Measurements from ENCODE around the gene MAP7D1. TPM values are rescaled to one million over a fixed set of nuclear protein-coding genes. Genes with fewer than 3 reads are reported as not detected.
A peak's percentile ranks its signal among the peaks of the same experiment; 100 is the strongest.

The MAP7D1 gene
- total and polyA plus RNA-seq, 2 donors (not counting 3 experiments of a cell fraction or from before 2014, with no cell fraction given), result 69.7 to 193 TPM

GRCh38 chr1:36151134-36151844 lies 4.7 kb upstream of the MAP7D1 start:
- intact Hi-C loops (cut with micrococcal nuclease), result no loop called here
- BruUV-seq (replicated peaks), result no TSS peak
- FAIRE-seq (no peak), DNase-seq (ENCODE audit: low read depth, low spot score) (no peak)
- peak overlapping the region; percentile 98 for H3K27ac ChIP-seq (ENCODE audit: insufficient read depth, low read depth, low read length)
- TF ChIP-seq POLR2AphosphoS5 (IDR thresholded peaks at IDR 0.05; ENCODE audit: insufficient read depth, low read depth, low read length) (no peak), POLR2A (IDR thresholded peaks at IDR 0.05; ENCODE audit: low read depth, low read length) (no peak), MYC (IDR thresholded peaks at IDR 0.05; ENCODE audit: low read depth, low read length) (no peak), JUN (IDR thresholded peaks at IDR 0.05; ENCODE audit: borderline replicate concordance, insufficient read depth, insufficient read length, low read depth) (no peak), FOS (IDR thresholded peaks at IDR 0.05; ENCODE audit: borderline replicate concordance, insufficient read depth, low read length) (no peak), GATA2 (IDR thresholded peaks at IDR 0.05; ENCODE audit: insufficient read depth, insufficient read length, low read depth, low read length) (no peak)
- TF ChIP-seq, protein P1, sequence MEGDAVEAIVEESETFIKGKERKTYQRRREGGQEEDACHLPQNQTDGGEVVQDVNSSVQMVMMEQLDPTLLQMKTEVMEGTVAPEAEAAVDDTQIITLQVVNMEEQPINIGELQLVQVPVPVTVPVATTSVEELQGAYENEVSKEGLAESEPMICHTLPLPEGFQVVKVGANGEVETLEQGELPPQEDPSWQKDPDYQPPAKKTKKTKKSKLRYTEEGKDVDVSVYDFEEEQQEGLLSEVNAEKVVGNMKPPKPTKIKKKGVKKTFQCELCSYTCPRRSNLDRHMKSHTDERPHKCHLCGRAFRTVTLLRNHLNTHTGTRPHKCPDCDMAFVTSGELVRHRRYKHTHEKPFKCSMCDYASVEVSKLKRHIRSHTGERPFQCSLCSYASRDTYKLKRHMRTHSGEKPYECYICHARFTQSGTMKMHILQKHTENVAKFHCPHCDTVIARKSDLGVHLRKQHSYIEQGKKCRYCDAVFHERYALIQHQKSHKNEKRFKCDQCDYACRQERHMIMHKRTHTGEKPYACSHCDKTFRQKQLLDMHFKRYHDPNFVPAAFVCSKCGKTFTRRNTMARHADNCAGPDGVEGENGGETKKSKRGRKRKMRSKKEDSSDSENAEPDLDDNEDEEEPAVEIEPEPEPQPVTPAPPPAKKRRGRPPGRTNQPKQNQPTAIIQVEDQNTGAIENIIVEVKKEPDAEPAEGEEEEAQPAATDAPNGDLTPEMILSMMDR (IDR thresholded peaks at IDR 0.05; ENCODE audit: extremely low read depth in 1 of 2, insufficient read depth in 1 of 2, low read depth in 1 of 2, low read length in 2 of 2), result no peak
- H2AFZ ChIP-seq (ENCODE audit: low read depth, low read length), result peak overlapping the region; percentile 68
- H3K4me2 ChIP-seq (ENCODE audit: insufficient read depth, low read length), result peak overlapping the region; percentile 21
- H3K4me1 ChIP-seq (ENCODE audit: control insufficient read depth, extremely low read depth, insufficient read depth, low read length), result peaks cover 38% of the 10 kb centered on the region
- no peaks in the 10 kb centered on the region for H3K9me3 ChIP-seq (replicated peaks; ENCODE audit: control insufficient read depth, insufficient read depth, low read length)
- POLR2A ChIA-PET, result interaction anchor here (1.3 to 3.8 kb wide), 3 partner anchors 9 to 36 kb away, joined by 3 to 19 read pairs (median 12); no protein-coding TSS in a partner anchor
- H3K27me3 ChIP-seq (ENCODE audit: control insufficient read depth in 2 of 2, insufficient read depth in 2 of 2, low read length in 2 of 2), result no peaks in the 10 kb centered on the region
- peaks cover 29% of the 10 kb centered on the region for H3K79me2 ChIP-seq (ENCODE audit: control insufficient read depth, insufficient read depth, low read length)
- H3K36me3 ChIP-seq (ENCODE audit: control insufficient read depth in 2 of 2, extremely low read depth in 1 of 2, insufficient read depth in 2 of 2, low read length in 2 of 2), result no peaks in the 10 kb centered on the region
- H3K9me1 ChIP-seq (replicated peaks; ENCODE audit: control insufficient read depth, extremely low read depth, insufficient read depth, low read length), result no peaks in the 10 kb centered on the region
- H3K4me3 ChIP-seq (replicated peaks in 1 of 3; ENCODE audit: insufficient read depth in 1 of 3, low read depth in 1 of 3, low read length in 3 of 3), result no peak overlapping the region
- CTCF ChIA-PET, result interaction anchor here (1.1 to 9.3 kb wide), 5 partner anchors 10 to 135 kb away, joined by 3 to 201 read pairs (median 62); no protein-coding TSS in a partner anchor
- no peaks in the 10 kb centered on the region for H4K20me1 ChIP-seq (replicated peaks; ENCODE audit: control insufficient read depth, extremely low read depth, insufficient read depth, low read length)
- dilution Hi-C loops (cut with MboI; ENCODE audit: extremely low pct_ligation_motif_present, low sequenced_read_pairs), result no loop called here
- peak overlapping the region; percentile 83 for H3K9ac ChIP-seq (replicated peaks; ENCODE audit: extremely low read depth, insufficient read depth, low read length)
